CD4-positive, alpha-beta T cell (primary cell): ENCODE data around the gene SFMBT1. TPM values are rescaled to one million over a fixed set of nuclear protein-coding genes. Genes with fewer than 3 reads are reported as not detected.
A peak's percentile ranks its signal among the peaks of the same experiment; 100 is the strongest.

Source experiments
- ATAC-seq: fragments of 200-7000 bp; cut with Tn5 transposase; one replicate; pipeline ENCODE4 v1.10.0; 2022; ENCODE audit warnings: mild to moderate bottlenecking; ENCODE audit not compliant: poor library complexity
- CTCF ChIA-PET: fragments of 350-600 bp; sonication (Branson Sonifier 250); formaldehyde crosslinking; loops from one replicate; lab custom pipeline; 2021; ENCODE audit warnings: antibody characterized with exemption, inconsistent platforms; lab: Charles Lee
- POLR2A ChIA-PET: fragments of 350-600 bp; sonication (Branson Sonifier 250); formaldehyde crosslinking; loops from one replicate; lab custom pipeline; 2021; ENCODE audit warnings: antibody characterized with exemption, inconsistent platforms; lab: Charles Lee
- DNase-seq, 14 experiments: peaks; one replicate each; pipeline ENCODE4 v3.0.0-alpha.2; 2013 to 2020; ENCODE audit warnings: mixed read lengths in 2 of 14
- H3K27ac ChIP-seq, 2 donors: one replicate each; pipeline versions ENCODE4 v1.5.1 to v1.7.0; 2013; ENCODE audit warnings: low read length in 2 of 2, low read depth in 1 of 2, mild to moderate bottlenecking in 1 of 2
- H3K27me3 ChIP-seq, 2 experiments: 1 replicate in 1 of 2; 2 replicates in 1 of 2; pipeline versions ENCODE4 v1.6.1 to v1.7.0; 2013; ENCODE audit warnings: low read length in 2 of 2, control low read depth in 1 of 2, mild to moderate bottlenecking in 1 of 2, moderate library complexity in 1 of 2; ENCODE audit not compliant: insufficient read depth in 2 of 2, control insufficient read depth in 1 of 2
- H3K36me3 ChIP-seq: one replicate; pipeline ENCODE4 v1.6.1; 2013; ENCODE audit warnings: low read length, control low read depth; ENCODE audit not compliant: insufficient read depth
- H3K4me1 ChIP-seq: one replicate; pipeline ENCODE4 v1.6.1; 2013; ENCODE audit warnings: low read length, control low read depth; ENCODE audit not compliant: insufficient read depth
- H3K4me3 ChIP-seq: one replicate; pipeline ENCODE4 v1.5.1; 2013; ENCODE audit warnings: mild to moderate bottlenecking, low read length, moderate library complexity
- H3K9me3 ChIP-seq, 2 experiments: 1 replicate in 1 of 2; 2 replicates in 1 of 2; pipeline versions ENCODE4 v1.6.1 to v1.7.0; 2013; ENCODE audit warnings: low read length in 2 of 2, mild to moderate bottlenecking in 2 of 2, control low read depth in 1 of 2, moderate library complexity in 1 of 2; ENCODE audit not compliant: control insufficient read depth in 1 of 2, insufficient read depth in 1 of 2
- H3K27ac Mint-ChIP-seq: one replicate; pipeline ENCODE4 v1.8.0; 2020; ENCODE audit warnings: mixed read lengths
- H3K27me3 Mint-ChIP-seq: one replicate; pipeline ENCODE4 v1.8.0; 2021; ENCODE audit warnings: mixed read lengths
- H3K36me3 Mint-ChIP-seq: one replicate; pipeline ENCODE4 v1.8.0; 2021; ENCODE audit warnings: low read depth, mixed read lengths
- H3K4me1 Mint-ChIP-seq: one replicate; pipeline ENCODE4 v1.8.0; 2021; ENCODE audit warnings: low read depth, mixed read lengths
- H3K4me3 Mint-ChIP-seq: one replicate; pipeline ENCODE4 v1.8.0; 2020; ENCODE audit warnings: mild to moderate bottlenecking, mixed read lengths
- H3K9me3 Mint-ChIP-seq: one replicate; pipeline ENCODE4 v1.8.0; 2020; ENCODE audit warnings: mixed read lengths
- CTCF ChIP-seq: fragments of 200-600 bp; IDR thresholded peaks from one replicate; pipeline ENCODE4 v1.8.0; 2022; ENCODE audit warnings: antibody characterized with exemption, mild to moderate bottlenecking
- intact Hi-C, 2 experiments: fragments of 100-400 bp; cut with DNase I in 1 of 2; cut with micrococcal nuclease in 1 of 2; formaldehyde crosslinking; loops; one replicate each; pipeline versions ENCODE4 v1.15.1 to v1.9.0; 2023 to 2025; cut with DNase I, micrococcal nuclease
- total RNA-seq, 174 experiments: library from RNA in 2 of 174; stranded (reverse) in 2 of 174; gene quantifications; one replicate each; pipeline ENCODE4 v1.2.3 and lab custom pipeline; 2021 to 2026

Gene SFMBT1
- total RNA-seq, 2 experiments from 2014 or later, result 54.3 to 55.9 TPM

- ChIA-PET POLR2A (no interaction called here), CTCF (no interaction called here)
- H3K9me3 Mint-ChIP-seq, result peaks cover 3% of the 10 kb centered on the region
- H3K36me3 ChIP-seq, result peaks cover 4% of the 10 kb centered on the region
- no peak for TF ChIP-seq CTCF
- no peak for ATAC-seq
- no peak for DNase-seq
- no peak overlapping the region for H3K4me3 ChIP-seq
- no peaks in the 10 kb centered on the region for H3K4me1 ChIP-seq
- H3K9me3 ChIP-seq, result no peaks in the 10 kb centered on the region
- H3K27me3 Mint-ChIP-seq, result no peaks in the 10 kb centered on the region
- H3K27ac ChIP-seq, result no peak overlapping the region
- intact Hi-C loops, result no loop called here
- H3K4me3 Mint-ChIP-seq, result no peak overlapping the region
- H3K4me1 Mint-ChIP-seq, result peaks cover 32% of the 10 kb centered on the region
- H3K27me3 ChIP-seq, result no peaks in the 10 kb centered on the region
- no peak overlapping the region for H3K27ac Mint-ChIP-seq
- H3K36me3 Mint-ChIP-seq, result peaks cover 57% of the 10 kb centered on the region
These were observed 83.7 kb downstream of the SFMBT1 start for GRCh38 chr3:52962160-52962559.

GRCh38 chr3:52959773-52960172 is 86.1 kb downstream of the SFMBT1 start:
- peaks cover 42% of the 10 kb centered on the region for H3K4me1 Mint-ChIP-seq
- no peak overlapping the region for H3K4me3 Mint-ChIP-seq
- intact Hi-C loops, result no loop called here
- Histone ChIP-seq H3K4me1 (peaks cover 3% of the 10 kb centered on the region), H3K9me3 (no peaks in the 10 kb centered on the region), H3K27ac (no peak overlapping the region), H3K36me3 (no peaks in the 10 kb centered on the region), H3K4me3 (no peak overlapping the region), H3K27me3 (no peaks in the 10 kb centered on the region)
- ChIA-PET CTCF (interaction anchor here (0.6 kb wide), 1 partner anchor 15 kb away, joined by 4 read pairs; no protein-coding TSS in a partner anchor), POLR2A (no interaction called here)
- ATAC-seq (peak; percentile 55), DNase-seq (peak in 2 of 14 experiments; percentile 8 to 13)
- no peaks in the 10 kb centered on the region for H3K27me3 Mint-ChIP-seq
- H3K27ac Mint-ChIP-seq, result peak overlapping the region; percentile 16
- peak; percentile 13 for TF ChIP-seq CTCF
- peaks cover 61% of the 10 kb centered on the region for H3K36me3 Mint-ChIP-seq
- H3K9me3 Mint-ChIP-seq, result peaks cover 3% of the 10 kb centered on the region

- H3K4me1 Mint-ChIP-seq, result peaks cover 14% of the 10 kb centered on the region
- no peaks in the 10 kb centered on the region for H3K9me3 Mint-ChIP-seq
- H3K27me3 Mint-ChIP-seq, result no peaks in the 10 kb centered on the region
- no peak for ATAC-seq
- no peaks in the 10 kb centered on the region for H3K4me1 ChIP-seq
- DNase-seq, result no peak
- peak overlapping the region; percentile 24 for H3K27ac Mint-ChIP-seq
- no peaks in the 10 kb centered on the region for H3K9me3 ChIP-seq
- no peaks in the 10 kb centered on the region for H3K27me3 ChIP-seq
- H3K27ac ChIP-seq, result no peak overlapping the region
- TF ChIP-seq CTCF, result no peak
- H3K4me3 Mint-ChIP-seq, result no peak overlapping the region
- POLR2A ChIA-PET, result interaction anchor here (1.2 kb wide), 1 partner anchor 44 kb away, joined by 3 read pairs; no protein-coding TSS in a partner anchor
- H3K36me3 Mint-ChIP-seq, result peaks cover 34% of the 10 kb centered on the region
- H3K4me3 ChIP-seq, result no peak overlapping the region
- peaks cover 17% of the 10 kb centered on the region for H3K36me3 ChIP-seq
- intact Hi-C loops, result loop anchor here in 1 of 2 experiments (5.0 kb wide), 2 partner anchors 43 to 108 kb away; partner anchors contain the start of gene SFMBT1
- CTCF ChIA-PET, result no interaction called here
These were observed 106.3 kb downstream of the SFMBT1 start for GRCh38 chr3:52939600-52939999.
